RWPE2 (cell line): Measurements from ENCODE around the gene NUP42.
"Not testable (repeated sequence)": the region's sequence is repeated elsewhere in the genome, so short reads cannot be mapped to it uniquely, and the experiment has no call there.

Source experiments
- ATAC-seq: fragments of 200-7000 bp; cut with Tn5 transposase; 3 replicates; pipeline ENCODE4 v1.9.1; 2021; ENCODE audit warnings: low read depth
- DNase-seq: peaks from one replicate; pipeline ENCODE4 v3.0.0-alpha.2; 2020; ENCODE audit warnings: low spot score
- H3K27ac ChIP-seq: fragments of 450-650 bp; 2 replicates; pipeline ENCODE4 v1.5.1; 2017; ENCODE audit warnings: mild to moderate bottlenecking; ENCODE audit not compliant: poor library complexity, severe bottlenecking
- H3K27me3 ChIP-seq: fragments of 250-450 bp; sonication (Bioruptor Pico); 2 replicates; pipeline ENCODE4 v1.5.1; 2021; ENCODE audit warnings: mild to moderate bottlenecking, moderate library complexity; ENCODE audit not compliant: insufficient read depth, poor library complexity, severe bottlenecking
- H3K36me3 ChIP-seq: fragments of 250-450 bp; sonication (Bioruptor Pico); 2 replicates; pipeline ENCODE4 v1.5.1; 2020; ENCODE audit warnings: low read depth, mild to moderate bottlenecking, moderate library complexity
- H3K4me1 ChIP-seq: fragments of 250-450 bp; sonication (Bioruptor Pico); 2 replicates; pipeline ENCODE4 v1.5.1; 2021; ENCODE audit warnings: mild to moderate bottlenecking, moderate library complexity; ENCODE audit not compliant: insufficient read depth, poor library complexity, severe bottlenecking
- H3K4me3 ChIP-seq: fragments of 250-450 bp; sonication (Bioruptor Pico); 2 replicates; pipeline ENCODE4 v1.5.1; 2021; ENCODE audit warnings: mild to moderate bottlenecking, moderate library complexity; ENCODE audit not compliant: severe bottlenecking
- H3K9me3 ChIP-seq: fragments of 250-450 bp; sonication (Bioruptor Pico); 2 replicates; pipeline ENCODE4 v1.5.1; 2021; ENCODE audit warnings: mild to moderate bottlenecking, moderate library complexity; ENCODE audit not compliant: severe bottlenecking
- TF ChIP-seq, protein P1 (sequence below): fragments of 450-650 bp; IDR thresholded peaks from one replicate; pipeline ENCODE4 v1.5.1; 2017; ENCODE audit warnings: mild to moderate bottlenecking, moderate library complexity; ENCODE audit not compliant: poor library complexity, severe bottlenecking

NUP42 gene

DNA sequence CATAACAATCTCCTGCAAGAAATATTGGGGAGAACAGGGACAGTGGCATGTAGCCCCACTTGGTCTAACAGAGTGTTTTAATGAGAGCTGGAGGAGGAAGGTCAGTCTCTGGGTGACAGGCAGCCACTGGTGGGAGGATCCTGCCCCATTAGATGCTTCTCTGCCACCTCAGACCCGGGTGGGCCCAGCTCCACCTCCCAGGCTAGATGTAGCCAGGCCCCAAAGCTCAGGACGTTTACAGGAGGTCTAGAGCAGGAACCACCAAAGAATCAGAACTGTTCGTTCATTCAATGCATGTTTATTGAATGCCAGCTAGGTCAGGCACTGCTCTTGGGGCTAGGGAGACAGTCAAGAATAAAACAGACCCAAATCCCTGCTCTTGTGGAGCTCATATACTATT, 36.3 kb downstream of the NUP42 start:
- TF ChIP-seq, protein P1, sequence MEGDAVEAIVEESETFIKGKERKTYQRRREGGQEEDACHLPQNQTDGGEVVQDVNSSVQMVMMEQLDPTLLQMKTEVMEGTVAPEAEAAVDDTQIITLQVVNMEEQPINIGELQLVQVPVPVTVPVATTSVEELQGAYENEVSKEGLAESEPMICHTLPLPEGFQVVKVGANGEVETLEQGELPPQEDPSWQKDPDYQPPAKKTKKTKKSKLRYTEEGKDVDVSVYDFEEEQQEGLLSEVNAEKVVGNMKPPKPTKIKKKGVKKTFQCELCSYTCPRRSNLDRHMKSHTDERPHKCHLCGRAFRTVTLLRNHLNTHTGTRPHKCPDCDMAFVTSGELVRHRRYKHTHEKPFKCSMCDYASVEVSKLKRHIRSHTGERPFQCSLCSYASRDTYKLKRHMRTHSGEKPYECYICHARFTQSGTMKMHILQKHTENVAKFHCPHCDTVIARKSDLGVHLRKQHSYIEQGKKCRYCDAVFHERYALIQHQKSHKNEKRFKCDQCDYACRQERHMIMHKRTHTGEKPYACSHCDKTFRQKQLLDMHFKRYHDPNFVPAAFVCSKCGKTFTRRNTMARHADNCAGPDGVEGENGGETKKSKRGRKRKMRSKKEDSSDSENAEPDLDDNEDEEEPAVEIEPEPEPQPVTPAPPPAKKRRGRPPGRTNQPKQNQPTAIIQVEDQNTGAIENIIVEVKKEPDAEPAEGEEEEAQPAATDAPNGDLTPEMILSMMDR, result no peak
- H3K36me3 ChIP-seq, result no peaks in the 10 kb centered on the region
- no peaks in the 10 kb centered on the region for H3K4me1 ChIP-seq
- H3K9me3 ChIP-seq, result no peaks in the 10 kb centered on the region
- no peak overlapping the region for H3K4me3 ChIP-seq
- ATAC-seq, result no peak
- no peak overlapping the region for H3K27ac ChIP-seq
- DNase-seq, result no peak
- no peaks in the 10 kb centered on the region for H3K27me3 ChIP-seq

DNA sequence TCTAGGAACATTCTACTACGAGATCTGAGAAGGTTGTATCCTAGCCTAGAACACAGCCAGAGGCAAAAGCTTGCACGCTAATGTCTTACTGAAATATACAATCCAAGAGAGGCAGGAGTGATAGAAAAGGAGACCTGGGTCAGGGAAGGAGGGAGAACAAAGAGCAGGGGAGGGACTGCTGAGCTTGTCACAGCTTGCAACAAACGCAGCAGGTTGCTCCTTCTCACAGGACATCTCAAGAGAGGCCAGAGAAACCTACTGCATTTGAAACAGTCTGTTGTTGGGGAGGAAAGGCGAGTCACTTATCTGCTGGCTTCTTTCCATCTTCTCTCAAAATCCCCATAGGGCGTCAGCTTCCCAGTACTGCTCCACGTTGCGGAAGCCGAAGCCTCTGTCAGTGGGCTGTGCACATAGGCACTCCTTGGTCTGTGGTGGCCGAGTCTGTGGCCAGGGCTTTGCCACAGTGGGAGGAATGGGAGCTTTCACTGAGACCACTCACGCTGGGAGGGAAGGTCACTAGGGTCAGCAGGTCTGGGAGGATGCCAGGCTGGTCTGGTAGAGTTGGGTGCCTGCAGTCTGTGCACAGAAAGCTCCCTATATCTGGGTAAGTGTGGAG, 39.0 kb downstream of the NUP42 start:
- ATAC-seq, result no peak
- no peaks in the 10 kb centered on the region for H3K36me3 ChIP-seq
- DNase-seq, result no peak
- TF ChIP-seq, protein P1, result no peak
- H3K27me3 ChIP-seq, result no peaks in the 10 kb centered on the region
- no peak overlapping the region for H3K4me3 ChIP-seq
- H3K9me3 ChIP-seq, result no peaks in the 10 kb centered on the region
- H3K4me1 ChIP-seq, result no peaks in the 10 kb centered on the region
- no peak overlapping the region for H3K27ac ChIP-seq

DNA sequence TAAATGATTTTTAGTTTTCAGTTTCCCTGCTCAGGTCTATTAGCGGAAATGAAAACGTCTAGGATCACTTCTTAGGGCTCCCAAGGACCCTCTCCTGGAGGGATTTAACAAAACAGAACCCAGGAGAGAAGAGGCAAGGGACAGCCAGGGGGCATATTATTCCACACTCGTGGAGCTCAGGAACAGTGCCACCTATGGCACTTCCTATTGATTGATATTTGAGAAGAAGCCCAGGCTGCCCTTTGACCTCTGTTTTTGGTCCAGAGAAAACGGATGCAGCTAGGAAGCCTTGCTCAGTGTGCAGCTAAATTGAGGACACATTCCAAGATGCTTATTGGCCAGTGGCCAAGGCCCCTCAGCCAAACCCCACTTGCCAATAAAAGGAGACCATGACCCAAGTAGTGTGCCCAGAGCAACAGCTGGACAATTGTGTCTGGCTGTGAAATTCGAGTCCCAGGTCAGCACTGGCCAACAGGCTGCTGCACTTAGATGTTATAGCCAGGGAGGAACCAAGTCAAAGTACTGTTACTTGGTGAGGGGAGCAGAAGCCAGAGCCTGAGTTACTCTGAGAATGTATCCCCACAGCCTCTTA, 40.7 kb downstream of the NUP42 start:
- Histone ChIP-seq H3K27ac (no peak overlapping the region), H3K27me3 (no peaks in the 10 kb centered on the region), H3K4me3 (no peak overlapping the region), H3K36me3 (no peaks in the 10 kb centered on the region), H3K4me1 (no peaks in the 10 kb centered on the region), H3K9me3 (no peaks in the 10 kb centered on the region)
- no peak for ATAC-seq
- TF ChIP-seq, protein P1, result no peak
- no peak for DNase-seq

DNA sequence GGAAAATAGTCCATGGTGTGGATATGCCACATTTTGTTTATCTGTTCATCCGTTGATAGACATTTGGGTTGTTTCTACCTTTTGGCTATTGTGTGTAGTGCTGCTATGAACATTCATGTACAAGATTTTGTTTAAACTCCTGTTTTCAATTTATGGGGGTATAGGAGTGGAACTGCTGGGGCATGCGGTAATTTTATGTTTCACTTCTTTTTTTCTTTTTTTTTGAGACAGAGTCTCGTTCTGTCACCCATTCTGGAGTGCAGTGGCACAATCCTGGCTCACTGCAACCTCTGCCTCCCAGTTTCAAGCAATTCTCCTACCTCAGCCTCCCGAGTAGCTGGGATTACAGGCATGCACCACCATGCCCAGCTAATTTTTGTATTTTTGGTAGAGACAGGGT, 42.5 kb downstream of the NUP42 start:
- not testable (repeated sequence) for DNase-seq, H3K27ac ChIP-seq, H3K4me3 ChIP-seq, H3K27me3 ChIP-seq, H3K9me3 ChIP-seq, H3K4me1 ChIP-seq, ATAC-seq, H3K36me3 ChIP-seq

DNA sequence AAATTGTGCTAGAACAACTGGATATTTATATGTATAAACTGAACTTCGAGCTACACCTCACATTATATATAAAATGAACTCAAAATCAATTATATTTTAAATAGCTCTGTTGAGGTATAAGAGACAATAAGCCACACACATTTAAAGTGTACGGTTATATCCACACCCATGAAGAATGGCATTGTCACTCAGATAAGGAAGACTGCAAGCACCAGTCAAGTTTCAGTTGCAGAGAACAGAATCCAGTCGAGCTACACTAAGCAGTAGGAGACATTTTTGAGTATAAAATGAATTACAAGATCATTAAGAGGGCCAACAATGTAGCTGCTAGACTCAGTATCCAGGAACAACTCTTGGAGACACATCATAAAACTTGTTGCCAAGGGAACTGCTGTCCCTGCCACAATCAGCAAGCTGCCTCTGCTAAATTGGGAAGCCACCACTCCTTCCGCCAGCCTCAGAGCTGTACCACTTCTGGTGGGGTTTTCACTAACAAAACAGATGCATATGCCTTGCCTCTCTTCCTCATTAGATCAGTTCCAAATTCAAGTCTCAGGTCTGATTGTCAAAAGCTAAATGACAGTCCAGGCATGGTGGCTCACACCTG, 45.1 kb downstream of the NUP42 start:
- no peaks in the 10 kb centered on the region for H3K9me3 ChIP-seq
- no peaks in the 10 kb centered on the region for H3K36me3 ChIP-seq
- no peaks in the 10 kb centered on the region for H3K27me3 ChIP-seq
- no peak overlapping the region for H3K27ac ChIP-seq
- no peaks in the 10 kb centered on the region for H3K4me1 ChIP-seq
- ATAC-seq (no peak), DNase-seq (no peak)
- no peak overlapping the region for H3K4me3 ChIP-seq
- TF ChIP-seq, protein P1, result no peak
